HG03045 (cell line): Measurements from ENCODE around the gene MRPS6.

Source experiments
- ATAC-seq: cut with Tn5 transposase; IDR thresholded peaks from one replicate; pipeline ENCODE4 v1.9.1; 2021; ENCODE audit warnings: mild to moderate bottlenecking, moderate library complexity; ENCODE audit not compliant: unreplicated experiment

Gene MRPS6

DNA sequence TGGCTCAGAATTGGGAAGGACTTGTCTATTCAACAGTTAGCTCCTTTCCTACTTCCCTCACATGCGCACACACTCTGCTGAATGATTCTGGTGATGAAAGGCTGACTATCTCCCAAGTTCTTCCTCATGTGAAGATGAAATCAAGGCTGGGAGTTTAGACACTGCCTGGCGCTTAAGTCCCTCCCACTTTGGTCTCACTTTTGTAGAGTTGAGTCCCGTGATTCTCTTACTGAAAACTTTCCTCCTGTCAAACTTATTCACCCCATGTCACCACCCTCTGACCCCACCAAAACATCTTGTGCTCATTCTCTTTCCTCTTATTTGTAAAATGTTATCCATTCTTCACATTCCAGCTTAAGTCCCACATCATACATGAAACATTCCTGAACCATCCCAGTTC lies 8.4 kb upstream of the MRPS6 start:
- no peak for ATAC-seq

DNA sequence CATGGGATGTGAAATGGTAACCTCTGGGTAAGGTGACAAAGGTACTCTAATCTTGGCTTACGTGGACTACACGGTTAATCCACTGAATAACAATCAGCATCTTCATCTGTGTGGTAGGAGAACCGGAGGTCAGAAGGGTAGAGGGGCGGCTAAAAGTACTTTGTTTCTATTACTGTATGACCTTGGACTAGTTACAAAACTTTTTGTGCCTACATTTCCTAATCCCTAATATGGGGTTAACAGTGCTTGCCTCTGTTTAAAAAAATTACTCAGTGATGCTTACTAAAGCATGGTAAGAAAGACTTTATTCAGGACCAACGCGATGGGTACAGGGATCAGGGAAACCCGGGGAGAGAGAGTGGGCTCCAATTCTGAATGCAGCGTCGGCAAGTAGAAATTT lies 1.7 kb upstream of the MRPS6 start:
- no peak for ATAC-seq

DNA sequence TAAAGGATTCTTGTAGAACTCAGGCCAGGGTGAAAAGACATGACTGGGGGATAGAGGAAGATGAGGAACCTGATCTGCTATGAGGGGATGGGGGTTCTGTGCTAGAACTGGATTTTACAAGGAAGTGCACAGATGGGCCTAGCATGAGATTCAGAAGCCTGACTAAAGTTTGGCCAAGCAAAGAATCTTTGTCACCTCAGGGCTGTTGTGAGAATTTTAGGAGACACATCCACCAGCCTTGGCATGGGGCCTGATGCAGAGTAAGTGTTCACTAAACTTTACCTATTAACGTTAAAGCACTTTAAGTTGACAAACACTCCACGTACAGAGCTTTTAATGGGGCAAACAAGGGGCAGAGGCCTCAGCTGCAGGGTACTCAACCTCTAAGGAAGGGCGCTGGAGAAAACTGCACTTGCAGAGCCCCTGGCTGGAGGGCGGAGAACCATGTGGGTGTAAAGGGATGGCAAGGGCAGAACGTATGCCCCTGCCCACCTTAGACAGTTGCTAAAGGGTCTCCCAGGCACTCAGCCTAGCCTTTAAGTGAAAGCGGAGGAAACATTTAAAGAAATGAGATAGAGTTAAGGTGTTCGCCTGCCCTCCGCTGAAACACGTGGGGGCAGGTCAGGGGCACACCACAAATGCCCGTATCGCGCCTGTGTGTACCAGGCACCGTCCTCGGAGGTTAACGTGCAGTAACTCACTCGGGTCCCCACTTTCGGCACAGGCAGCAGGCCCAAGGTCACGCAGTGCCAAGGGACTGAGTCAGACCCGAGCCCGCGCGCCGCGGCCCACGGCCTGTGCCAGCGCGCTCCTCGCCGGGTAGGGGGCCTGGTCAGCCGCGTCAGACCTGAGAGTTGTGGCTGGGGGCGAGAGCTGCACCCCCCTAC lies 990 bp upstream of the MRPS6 start:
- peak; percentile 14 for ATAC-seq

DNA sequence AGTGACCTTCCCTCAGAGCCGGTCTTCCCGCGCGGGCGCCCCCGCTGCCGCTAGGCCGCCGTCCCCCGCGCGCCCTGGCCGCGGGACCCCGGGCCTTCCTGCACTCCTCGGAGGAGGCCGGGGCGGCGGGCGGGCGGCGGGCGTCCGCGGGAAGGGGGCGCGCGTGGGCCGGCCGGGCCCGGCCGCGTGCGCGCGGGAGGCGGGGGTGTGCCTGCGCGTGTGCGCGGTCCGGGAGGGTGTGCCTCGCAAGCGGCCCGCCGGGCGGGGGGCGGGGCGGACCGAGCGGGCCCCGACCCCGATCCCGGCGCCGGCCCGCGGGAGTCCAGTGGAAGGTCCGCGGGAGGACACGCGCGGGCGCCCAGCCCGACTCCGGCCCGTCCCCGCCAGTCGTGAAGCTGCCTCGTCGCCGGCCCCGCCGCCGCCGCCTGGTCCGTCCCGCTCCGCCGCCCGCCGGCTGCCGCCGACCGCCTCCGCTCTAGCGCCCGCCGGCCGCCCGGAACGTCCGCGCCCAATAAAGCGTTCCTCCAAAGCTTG lies 438 bp downstream of the MRPS6 start:
- peak; percentile 49 for ATAC-seq

DNA sequence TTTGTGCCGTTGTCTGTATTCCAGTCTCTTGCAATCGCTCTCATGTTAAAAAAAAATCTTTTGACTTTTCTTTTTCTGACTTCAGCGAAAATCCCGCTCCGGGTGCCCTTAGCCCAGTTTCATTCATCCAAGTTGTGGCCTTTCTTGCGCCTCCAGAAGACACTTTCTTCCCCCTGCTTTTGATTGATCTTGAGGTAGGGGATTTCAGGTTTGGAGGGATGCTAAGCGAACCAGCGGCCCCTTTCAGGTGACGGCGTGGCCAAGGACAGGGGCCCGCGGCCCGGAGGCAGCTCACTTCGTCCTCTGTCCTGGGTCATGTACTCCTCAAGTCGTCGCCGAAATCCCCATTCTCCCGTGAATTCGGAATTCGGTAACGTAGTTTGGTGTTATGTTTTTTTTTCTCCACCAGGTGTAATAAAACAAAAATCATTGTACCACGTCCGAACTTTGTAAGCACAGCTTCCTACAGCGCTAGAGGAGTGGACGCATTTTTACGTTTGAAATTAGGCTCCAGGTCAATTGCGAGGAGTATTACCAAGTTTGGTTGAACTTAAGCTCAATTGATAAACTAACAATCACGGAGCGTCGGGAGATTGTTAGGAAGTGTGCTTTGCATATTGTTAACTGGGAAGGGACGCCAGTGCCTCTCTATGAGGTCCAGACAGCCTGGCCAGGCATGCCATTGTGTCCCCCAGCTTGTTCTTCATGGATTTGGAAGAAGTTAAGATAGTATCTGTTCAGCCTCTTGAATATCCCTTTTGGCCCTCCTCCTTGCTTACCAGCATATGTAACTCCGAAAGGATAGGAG lies 1.1 kb downstream of the MRPS6 start:
- no peak for ATAC-seq

DNA sequence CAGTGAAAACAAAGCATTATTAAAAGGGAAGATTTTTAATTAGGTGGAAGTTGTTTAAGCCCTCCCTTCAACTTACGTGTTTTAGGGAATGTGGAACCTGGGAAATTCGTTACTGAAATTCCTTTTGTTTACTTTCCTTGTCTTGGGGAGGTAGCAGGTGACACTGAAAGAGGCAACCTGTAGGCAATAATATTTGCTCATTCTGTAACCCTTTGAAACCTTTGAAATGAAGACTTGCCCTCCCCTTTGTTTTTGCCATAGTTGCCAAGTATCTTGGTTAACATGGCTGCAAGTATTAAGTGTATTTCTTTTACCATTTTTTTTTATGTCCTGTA lies 1.7 kb downstream of the MRPS6 start:
- no peak for ATAC-seq

DNA sequence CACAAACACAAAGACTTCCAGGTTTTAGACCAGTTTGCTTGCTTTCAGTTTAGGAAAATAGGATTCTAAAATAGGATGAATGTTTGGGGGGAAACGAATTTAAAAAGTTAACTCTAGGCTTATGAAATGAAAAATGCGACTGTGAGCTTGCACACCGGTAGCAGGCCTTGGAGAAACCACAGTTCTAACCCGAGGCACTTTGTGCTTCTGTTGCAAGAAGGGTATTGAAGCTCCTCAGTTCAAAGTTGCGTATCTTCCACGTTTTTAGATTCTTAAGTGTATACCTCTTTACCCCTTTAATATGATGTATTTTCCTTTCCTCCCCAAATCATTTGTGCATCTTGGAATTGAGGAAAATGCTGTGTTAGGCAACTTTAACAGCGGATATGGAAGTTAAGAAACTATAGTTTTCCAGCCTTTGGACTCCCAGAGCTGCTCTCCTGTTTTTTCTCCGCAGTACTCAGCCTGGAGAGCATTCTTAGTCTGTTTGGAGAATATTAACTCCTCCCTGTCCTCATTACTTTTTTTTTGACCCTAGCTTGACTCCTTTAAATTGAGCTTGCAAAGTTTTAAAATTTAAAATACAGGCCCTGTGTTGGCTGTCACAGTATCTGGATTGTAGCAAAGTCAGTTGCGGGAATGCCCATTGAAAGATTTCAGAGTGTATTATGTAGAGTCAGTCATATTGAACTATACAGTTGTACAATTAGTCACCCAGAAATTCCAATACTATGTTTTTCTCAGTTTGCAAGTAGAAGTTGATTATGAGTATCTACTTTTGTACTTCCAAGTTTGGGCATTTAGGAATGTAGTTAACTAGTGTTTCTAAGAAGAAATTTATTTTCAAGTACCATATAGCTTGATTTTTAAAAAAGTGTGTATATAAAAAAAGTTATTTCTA lies 2.6 kb downstream of the MRPS6 start:
- no peak for ATAC-seq

DNA sequence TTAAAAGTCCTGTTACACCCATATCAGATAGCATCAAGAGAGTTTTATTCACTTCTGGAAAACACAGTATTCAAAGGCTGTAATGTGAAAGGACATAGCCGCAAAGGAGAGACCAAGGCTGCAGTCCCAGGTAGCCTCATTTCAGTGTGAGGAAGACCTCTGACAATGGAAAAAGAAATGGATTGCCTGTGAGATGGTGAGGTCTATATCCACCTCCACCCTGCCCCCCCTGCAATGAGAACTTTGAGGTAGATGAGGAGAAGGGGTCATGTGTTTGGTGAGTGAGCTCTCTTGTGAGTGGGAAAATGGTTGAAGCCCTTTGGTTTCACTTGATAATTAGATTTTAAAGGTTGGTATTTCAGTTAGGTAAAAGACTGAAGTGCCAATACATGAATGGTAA lies 3.5 kb downstream of the MRPS6 start:
- ATAC-seq, result no peak

DNA sequence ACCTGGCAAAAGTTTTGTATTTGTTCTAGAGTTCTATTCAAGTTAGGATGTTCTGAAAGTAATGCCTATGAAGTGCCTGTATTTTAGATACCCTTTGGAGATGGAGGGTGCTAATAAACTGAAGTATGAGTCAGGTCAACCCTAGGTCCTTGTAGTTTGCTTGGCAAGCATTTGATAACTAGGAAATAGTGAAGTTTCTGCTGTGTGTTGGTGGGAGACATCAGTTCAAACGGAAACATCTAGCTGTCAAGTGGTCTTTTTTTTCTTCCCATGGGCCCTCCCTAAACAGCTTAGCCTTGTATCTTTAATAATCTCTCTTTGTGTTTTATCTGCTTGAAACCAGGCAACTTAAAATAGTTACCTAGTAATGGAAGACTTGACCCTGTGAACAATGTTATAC lies 4.5 kb downstream of the MRPS6 start:
- no peak for ATAC-seq

DNA sequence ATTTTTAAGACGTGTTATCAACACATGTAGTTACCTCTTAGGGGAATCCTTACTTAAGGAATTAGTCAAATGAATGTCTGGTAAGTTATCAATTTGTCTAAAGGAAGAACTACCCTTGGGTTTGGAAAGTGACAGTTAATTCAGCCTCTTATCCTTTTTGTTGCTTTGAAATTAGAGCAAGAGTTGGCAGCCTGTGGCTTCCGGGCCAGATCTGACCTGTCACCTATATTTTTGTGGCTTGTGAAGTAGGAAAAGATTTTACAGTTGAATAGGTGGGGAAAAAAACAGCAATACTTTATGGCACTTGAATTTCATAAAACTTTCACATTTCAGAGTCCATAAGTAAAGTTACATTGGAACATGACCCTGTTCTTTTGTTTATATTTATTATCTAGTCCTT lies 5.5 kb downstream of the MRPS6 start:
- no peak for ATAC-seq

DNA sequence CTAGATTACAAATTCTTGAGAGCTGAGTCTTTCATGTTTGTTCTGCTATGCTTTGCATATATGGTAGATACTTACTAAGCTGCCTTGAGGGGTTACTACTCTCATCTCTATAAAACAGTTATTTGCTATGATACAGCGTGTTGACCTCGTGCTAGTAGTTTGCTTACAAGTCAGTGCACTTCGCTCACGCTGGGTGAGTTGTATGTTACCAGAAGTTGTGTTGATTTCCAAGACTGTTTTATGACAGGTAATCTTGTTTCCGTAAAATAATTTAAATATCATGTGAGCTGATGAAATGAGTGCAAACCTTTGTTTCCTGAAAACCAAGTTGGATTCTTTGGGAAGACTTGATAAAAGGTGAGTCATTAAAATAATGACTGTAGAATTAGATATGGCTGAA lies 7.3 kb downstream of the MRPS6 start:
- no peak for ATAC-seq

DNA sequence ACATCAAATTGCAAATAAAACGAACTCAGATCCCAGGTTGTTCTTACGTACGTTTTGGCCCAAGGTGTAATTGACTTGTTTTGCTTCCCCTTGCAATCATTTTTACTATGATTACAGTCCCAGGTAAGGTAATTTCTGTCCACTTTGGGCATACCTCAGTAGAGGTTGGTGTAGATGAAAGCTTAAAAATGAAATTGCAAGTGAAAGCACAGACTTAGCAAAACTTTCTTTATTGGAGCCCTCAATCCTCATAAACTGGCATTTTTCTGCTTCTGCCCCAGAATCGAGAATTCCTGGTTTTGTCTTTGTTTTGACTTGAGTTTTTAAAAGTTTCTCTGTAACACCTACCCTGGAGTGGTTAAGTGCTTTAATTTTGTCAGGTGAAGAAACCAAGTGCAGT lies 9.4 kb downstream of the MRPS6 start:
- no peak for ATAC-seq

DNA sequence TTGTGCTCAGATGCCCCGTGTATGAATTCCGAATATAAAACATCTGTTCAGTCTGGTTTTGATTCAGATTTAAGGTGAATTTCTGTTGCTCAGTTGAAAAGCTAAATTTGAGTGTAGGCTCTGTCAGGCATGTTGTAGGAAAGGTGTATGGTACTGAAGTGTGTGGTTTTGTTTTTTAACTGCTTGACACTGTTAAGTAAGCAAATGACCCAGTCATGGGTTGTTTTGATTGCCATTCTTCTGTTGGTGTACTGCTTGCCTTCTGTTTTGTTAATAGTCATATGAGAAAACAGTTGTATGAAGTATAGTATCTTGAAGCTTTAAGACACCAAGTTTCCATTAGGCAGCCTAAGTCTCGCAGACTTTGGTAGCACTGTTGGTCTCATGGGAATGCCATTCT lies 10.0 kb downstream of the MRPS6 start:
- no peak for ATAC-seq

DNA sequence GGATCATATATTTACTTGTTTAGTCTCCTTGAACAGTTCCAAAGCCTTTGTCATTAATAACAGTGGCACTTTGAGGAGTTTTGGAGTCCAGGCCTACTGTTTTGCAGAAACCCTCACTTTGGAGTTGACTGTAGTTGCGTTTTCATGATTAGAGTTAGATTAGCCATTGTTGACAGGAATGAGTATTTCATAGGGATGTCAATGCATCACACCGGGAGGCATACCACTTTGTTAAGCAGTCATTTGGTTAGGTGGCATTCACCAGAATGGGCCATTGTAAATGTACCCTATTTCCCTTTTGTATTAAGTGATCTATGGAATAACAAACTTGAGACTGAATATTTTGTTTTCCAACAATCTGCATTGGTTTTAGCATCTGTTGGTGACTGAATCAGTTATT lies 11.8 kb downstream of the MRPS6 start:
- no peak for ATAC-seq

DNA sequence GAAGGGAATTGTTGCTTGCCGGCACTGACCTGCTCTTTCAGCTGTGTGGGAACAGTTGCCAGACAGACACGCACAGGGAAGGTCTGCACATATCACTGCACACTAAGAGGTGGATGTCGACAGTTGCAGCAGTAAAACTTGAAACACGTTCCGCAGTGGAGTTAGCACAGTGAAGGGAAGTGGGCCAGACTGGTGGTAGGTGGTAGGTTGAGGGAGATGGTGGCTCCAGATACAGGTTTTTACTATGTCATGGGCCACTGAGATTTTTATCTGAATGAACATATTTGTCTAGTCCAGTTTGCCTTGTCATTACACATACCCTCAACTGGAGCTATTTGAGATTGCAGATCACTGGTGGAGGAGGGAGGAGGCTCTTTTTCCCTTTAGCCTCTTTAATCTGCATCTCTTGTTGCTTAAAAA lies 13.5 kb downstream of the MRPS6 start:
- ATAC-seq, result no peak

DNA sequence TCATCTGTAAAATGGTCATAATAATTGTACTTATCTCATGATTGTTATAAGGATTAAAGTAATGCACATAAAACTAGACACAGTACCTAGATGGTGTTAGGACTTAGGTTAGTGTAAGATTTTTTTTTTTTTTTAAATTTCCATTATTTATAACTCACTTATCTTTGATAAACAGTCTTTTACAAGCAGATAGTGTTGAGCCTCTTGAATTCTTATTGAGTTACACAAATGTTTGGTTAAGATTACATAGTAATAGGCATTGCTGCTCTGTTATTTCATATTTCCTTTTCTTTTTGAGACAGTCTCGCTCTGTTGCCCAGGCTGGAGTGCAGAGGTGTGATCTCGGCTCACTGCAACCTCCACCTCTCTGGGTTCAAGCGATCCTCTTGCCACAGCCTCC lies 15.4 kb downstream of the MRPS6 start:
- no peak for ATAC-seq

DNA sequence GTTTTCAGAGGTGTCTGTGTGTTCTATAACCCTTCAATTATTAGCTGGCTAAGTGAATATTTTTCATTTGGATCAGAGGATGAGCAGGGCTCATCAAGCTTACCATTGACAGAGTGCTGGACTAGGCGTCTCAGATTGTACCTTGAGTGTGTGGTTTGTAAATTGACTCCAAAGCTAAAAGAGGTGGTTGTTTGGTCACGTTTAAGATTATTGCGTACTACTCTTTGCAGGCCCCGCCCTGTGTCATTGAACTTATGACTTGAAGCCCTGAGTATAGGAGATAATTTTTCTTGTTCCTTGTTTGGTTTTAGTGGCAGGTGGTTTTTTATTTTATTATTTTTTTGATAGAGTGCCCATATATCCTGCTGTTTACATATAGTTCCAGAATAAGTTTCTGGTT lies 17.7 kb downstream of the MRPS6 start:
- ATAC-seq, result no peak

DNA sequence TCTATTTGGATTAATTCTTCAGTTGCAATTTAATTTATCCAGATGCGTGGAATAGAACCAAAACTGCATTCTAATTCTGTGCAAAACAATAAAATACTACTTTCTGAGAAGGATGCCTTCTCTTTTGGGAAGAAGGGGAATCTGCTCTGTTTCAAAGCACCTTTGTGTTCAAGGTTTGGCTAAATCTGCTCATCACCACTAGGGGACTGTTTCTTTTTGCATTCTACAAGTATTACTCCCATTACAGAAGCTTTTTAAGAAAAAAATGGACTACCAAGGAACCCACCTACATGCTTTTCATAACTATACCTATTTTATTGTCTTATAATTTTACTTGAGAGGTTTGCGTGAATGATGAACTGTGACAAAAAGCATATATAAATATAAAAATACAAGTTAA lies 18.2 kb downstream of the MRPS6 start:
- ATAC-seq, result no peak

DNA sequence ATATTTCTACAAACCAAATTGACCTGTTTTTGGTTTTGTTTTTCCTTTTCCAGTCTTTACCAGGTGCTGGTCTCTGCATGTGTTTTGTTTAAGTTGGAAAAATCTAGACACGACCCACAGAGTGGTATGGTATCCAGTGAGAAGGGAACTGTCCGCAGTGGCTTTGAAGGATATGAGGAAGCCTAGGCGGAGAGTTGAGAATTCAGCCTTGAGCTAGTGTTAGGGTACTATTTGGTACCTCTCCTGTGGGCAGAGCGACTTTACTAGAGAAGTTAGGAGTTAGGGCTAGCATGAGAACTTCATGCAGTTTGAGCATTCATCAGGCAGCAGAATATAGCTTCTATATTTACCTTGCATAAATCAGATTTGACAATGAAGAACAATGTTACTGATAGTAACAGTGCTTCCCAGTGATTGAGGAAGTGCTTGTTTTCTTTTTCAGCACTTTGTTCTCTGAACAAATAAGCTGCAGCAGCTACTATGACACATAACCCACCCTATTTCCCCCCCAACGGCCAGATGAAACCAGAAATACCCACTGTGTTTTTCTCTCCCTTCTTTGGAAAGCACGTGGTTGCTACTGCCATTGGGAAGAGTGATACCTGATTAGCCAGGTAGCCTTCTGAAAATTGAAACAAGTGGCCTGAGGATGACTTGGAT lies 19.0 kb downstream of the MRPS6 start:
- no peak for ATAC-seq

DNA sequence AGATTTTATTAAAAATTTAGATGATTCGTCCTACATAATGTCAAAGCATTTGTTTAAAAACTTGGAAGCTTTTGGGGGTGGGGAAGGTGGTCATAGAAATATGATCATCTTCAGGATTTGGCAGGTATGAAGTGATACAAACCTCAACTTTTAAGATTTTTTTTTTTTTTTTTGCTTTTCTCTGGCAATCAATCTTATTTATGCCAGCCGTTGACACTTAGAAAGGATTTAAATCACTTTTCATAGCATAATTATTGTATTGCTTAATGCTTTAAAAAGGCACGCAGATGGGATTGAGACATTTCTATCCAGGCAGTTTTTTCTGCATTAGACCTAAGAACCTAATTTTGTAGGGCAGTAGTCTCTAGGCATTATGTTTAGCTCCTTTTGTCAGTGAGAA lies 19.7 kb downstream of the MRPS6 start:
- no peak for ATAC-seq

DNA sequence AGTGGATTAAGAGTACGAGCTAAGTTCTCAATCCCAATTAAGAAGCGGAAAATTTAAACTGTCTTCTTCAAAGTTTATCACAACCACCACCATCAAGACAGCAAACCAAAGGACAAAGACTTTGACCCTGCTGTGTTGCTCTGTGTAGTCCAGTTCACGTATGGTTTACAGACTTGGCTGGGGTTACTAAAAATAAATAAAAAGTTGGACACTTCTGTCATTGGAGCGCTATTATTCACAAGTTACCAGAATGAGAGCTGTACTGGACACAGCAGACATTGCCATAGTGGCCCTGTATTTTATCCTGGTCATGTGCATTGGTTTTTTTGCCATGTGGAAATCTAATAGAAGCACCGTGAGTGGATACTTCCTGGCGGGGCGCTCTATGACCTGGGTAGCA lies 21.6 kb downstream of the MRPS6 start:
- ATAC-seq, result no peak
